ENCODE results near the gene XIAP.

XIAP gene

GRCh38 chrX:123917069-123917468 lies 57.2 kb downstream of the XIAP start:
- TF ChIP-seq FOXP2 (optimal IDR thresholded peaks at IDR 0.05; ENCODE audit: borderline replicate concordance, extremely low read depth, extremely low read length, insufficient read depth) (no peak), REST (IDR thresholded peaks at IDR 0.05; ENCODE audit: insufficient read depth in 1 of 2, low read depth in 2 of 2, low read length in 2 of 2) (no peak), SIN3A (IDR thresholded peaks at IDR 0.05; ENCODE audit: borderline replicate concordance, insufficient read depth, low read length) (no peak), TAF1 (IDR thresholded peaks at IDR 0.05; ENCODE audit: borderline replicate concordance, insufficient read depth, low read length) (no peak), POLR2AphosphoS5 (IDR thresholded peaks at IDR 0.05; ENCODE audit: low read depth, low read length) (no peak)

- TF ChIP-seq POLR2AphosphoS5 (IDR thresholded peaks at IDR 0.05; ENCODE audit: low read depth, low read length) (no peak), REST (IDR thresholded peaks at IDR 0.05; ENCODE audit: insufficient read depth in 1 of 2, low read depth in 2 of 2, low read length in 2 of 2) (no peak), FOXP2 (optimal IDR thresholded peaks at IDR 0.05; ENCODE audit: borderline replicate concordance, extremely low read depth, extremely low read length, insufficient read depth) (no peak), TAF1 (IDR thresholded peaks at IDR 0.05; ENCODE audit: borderline replicate concordance, insufficient read depth, low read length) (no peak), SIN3A (IDR thresholded peaks at IDR 0.05; ENCODE audit: borderline replicate concordance, insufficient read depth, low read length) (no peak)
These were observed 58.4 kb downstream of the XIAP start for GRCh38 chrX:123918106-123918721.

- no peak for TF ChIP-seq SIN3A (IDR thresholded peaks at IDR 0.05; ENCODE audit: borderline replicate concordance, insufficient read depth, low read length)
- no peak for TF ChIP-seq FOXP2 (optimal IDR thresholded peaks at IDR 0.05; ENCODE audit: borderline replicate concordance, extremely low read depth, extremely low read length, insufficient read depth)
- TF ChIP-seq REST (IDR thresholded peaks at IDR 0.05; ENCODE audit: insufficient read depth in 1 of 2, low read depth in 2 of 2, low read length in 2 of 2): no peak
- no peak for TF ChIP-seq POLR2AphosphoS5 (IDR thresholded peaks at IDR 0.05; ENCODE audit: low read depth, low read length)
- no peak for TF ChIP-seq TAF1 (IDR thresholded peaks at IDR 0.05; ENCODE audit: borderline replicate concordance, insufficient read depth, low read length)
These were observed 60.4 kb downstream of the XIAP start for GRCh38 chrX:123920105-123920785.

- TF ChIP-seq SIN3A (IDR thresholded peaks at IDR 0.05; ENCODE audit: borderline replicate concordance, insufficient read depth, low read length) (no peak), TAF1 (IDR thresholded peaks at IDR 0.05; ENCODE audit: borderline replicate concordance, insufficient read depth, low read length) (no peak), POLR2AphosphoS5 (IDR thresholded peaks at IDR 0.05; ENCODE audit: low read depth, low read length) (no peak), REST (IDR thresholded peaks at IDR 0.05; ENCODE audit: insufficient read depth in 1 of 2, low read depth in 2 of 2, low read length in 2 of 2) (no peak), FOXP2 (optimal IDR thresholded peaks at IDR 0.05; ENCODE audit: borderline replicate concordance, extremely low read depth, extremely low read length, insufficient read depth) (no peak)
These were observed 63.4 kb downstream of the XIAP start for GRCh38 chrX:123923211-123923610.
